GM06990 (cell line): Measurements from ENCODE around the gene CCDC177.

ENCODE experiments used
- DNase-seq: peaks from one replicate; pipeline ENCODE4 v3.0.0-alpha.2; 2011; ENCODE audit not compliant: insufficient read length; ENCODE audit errors: extremely low read depth
- H3K27me3 ChIP-seq: replicated peaks from 2 replicates; pipeline ENCODE4 v1.6.0; 2011; ENCODE audit warnings: low read length; ENCODE audit not compliant: control insufficient read depth, insufficient read depth
- H3K36me3 ChIP-seq: 2 replicates; pipeline ENCODE4 v1.5.1; 2011; ENCODE audit warnings: low read length; ENCODE audit not compliant: control insufficient read depth, insufficient read depth
- H3K4me3 ChIP-seq: replicated peaks from 2 replicates; pipeline ENCODE4 v1.5.1; 2011; ENCODE audit warnings: low read depth, mild to moderate bottlenecking, control low read depth, low read length
- TF ChIP-seq, protein P1 (sequence below): IDR thresholded peaks from 2 replicates; pipeline ENCODE4 v1.5.1; 2011; ENCODE audit warnings: low read length, control low read depth, mild to moderate bottlenecking, inconsistent platforms; ENCODE audit not compliant: insufficient read depth, poor library complexity, severe bottlenecking

CCDC177 gene

DNA sequence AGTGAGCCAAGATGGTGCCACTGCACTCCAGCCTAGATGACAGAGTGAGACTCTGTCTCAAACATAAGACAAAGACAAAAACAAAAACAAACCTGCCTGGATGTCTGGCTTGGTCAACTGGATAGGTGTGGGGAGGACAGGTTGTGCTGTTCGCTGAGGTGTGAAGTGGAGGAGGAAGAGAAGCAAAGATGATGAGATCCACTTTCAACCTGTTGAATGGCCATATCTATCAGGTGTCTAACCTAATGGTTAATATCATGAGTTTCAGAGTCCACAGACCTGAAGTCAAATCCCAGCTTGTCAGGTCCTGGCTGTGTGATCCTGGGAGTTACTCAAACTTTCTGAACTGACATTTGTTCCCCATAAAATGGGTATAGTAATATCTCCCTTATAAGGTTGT lies 9.7 kb upstream of the CCDC177 start:
- DNase-seq, result no peak
- H3K36me3 ChIP-seq, result no peaks in the 10 kb centered on the region
- H3K27me3 ChIP-seq, result no peaks in the 10 kb centered on the region
- TF ChIP-seq, protein P1, sequence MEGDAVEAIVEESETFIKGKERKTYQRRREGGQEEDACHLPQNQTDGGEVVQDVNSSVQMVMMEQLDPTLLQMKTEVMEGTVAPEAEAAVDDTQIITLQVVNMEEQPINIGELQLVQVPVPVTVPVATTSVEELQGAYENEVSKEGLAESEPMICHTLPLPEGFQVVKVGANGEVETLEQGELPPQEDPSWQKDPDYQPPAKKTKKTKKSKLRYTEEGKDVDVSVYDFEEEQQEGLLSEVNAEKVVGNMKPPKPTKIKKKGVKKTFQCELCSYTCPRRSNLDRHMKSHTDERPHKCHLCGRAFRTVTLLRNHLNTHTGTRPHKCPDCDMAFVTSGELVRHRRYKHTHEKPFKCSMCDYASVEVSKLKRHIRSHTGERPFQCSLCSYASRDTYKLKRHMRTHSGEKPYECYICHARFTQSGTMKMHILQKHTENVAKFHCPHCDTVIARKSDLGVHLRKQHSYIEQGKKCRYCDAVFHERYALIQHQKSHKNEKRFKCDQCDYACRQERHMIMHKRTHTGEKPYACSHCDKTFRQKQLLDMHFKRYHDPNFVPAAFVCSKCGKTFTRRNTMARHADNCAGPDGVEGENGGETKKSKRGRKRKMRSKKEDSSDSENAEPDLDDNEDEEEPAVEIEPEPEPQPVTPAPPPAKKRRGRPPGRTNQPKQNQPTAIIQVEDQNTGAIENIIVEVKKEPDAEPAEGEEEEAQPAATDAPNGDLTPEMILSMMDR, result no peak
- H3K4me3 ChIP-seq, result no peak overlapping the region

DNA sequence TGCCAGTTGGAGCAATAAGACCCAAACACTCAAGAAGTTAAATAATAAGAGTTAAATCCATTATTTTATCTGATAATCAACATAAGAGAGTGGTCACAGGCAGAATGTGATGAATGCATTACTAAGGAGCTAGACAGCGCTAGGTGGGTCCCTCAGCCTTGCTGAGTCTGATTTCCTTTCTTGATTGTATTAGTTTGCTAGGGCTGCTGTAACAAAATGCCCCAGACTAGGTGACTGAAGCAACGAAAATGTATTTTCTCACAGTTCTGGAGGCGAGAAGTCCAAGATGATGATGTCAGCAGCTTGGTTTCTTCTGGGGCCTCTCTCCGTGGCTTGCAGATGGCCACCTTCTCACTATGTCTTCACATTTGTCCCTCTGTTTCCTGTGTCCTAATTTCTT lies 8.2 kb upstream of the CCDC177 start:
- DNase-seq, result no peak
- H3K4me3 ChIP-seq, result no peak overlapping the region
- no peaks in the 10 kb centered on the region for H3K36me3 ChIP-seq
- no peaks in the 10 kb centered on the region for H3K27me3 ChIP-seq
- TF ChIP-seq, protein P1, result no peak

DNA sequence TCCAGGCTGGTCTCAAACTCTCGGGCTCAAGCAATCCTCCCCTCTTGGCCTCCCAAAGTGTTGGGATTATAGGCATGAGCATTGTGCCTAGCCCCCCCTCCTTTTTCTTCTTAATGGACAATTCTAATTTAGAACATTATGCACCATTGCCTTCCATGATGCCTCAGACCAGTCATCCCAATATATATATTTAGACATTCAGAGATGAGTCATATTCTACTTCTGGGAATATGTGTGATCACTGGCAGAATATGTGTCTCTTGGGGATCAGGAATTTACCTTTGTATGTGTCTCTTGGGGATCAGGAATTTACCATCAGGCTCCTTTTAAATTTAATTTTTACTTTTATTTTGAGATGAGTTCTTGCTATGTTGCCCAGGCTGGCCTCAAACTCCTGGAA lies 7.5 kb upstream of the CCDC177 start:
- H3K36me3 ChIP-seq, result no peaks in the 10 kb centered on the region

GRCh38 chr14:69581316-69581935 lies 6.8 kb upstream of the CCDC177 start:
- Histone ChIP-seq H3K27me3 (no peaks in the 10 kb centered on the region), H3K4me3 (no peak overlapping the region), H3K36me3 (no peaks in the 10 kb centered on the region)
- TF ChIP-seq, protein P1, result no peak
- DNase-seq, result no peak

More for the DNA sequence above, 7.5 kb upstream of the CCDC177 start:
- TF ChIP-seq, protein P1, result no peak
- DNase-seq, result no peak
- H3K27me3 ChIP-seq, result no peaks in the 10 kb centered on the region
- H3K4me3 ChIP-seq, result no peak overlapping the region

GRCh38 chr14:69580009-69580577 lies 5.4 kb upstream of the CCDC177 start:
- Histone ChIP-seq H3K4me3 (no peak overlapping the region), H3K36me3 (no peaks in the 10 kb centered on the region), H3K27me3 (no peaks in the 10 kb centered on the region; the same call in 1 of the 2 replicates)
- no peak for DNase-seq
- TF ChIP-seq, protein P1, result peak; percentile 69
